Stimulated activated naive CD8-positive, alpha-beta T cell treated with anti-CD3 and anti-CD28 coated beads, Interleukin-15, amount 100 ng/mL, for 72 hours (primary cell): ENCODE measurements around the gene KRTAP5-4.
A peak's percentile ranks its signal among the peaks of the same experiment; 100 is the strongest.
"Not testable (repeated sequence)": the region's sequence is repeated elsewhere in the genome, so short reads cannot be mapped to it uniquely, and the experiment has no call there.

Experiments used
- ATAC-seq: fragments of 150-1000 bp; cut with Tn5 transposase; 2 replicates; pipeline ENCODE4 v1.10.0; 2021; ENCODE audit warnings: mild to moderate bottlenecking, moderate library complexity
- DNase-seq, 2 donors: peaks; one replicate each; pipeline ENCODE4 v3.0.0; 2021 to 2022
- H3K27ac Mint-ChIP-seq, 2 donors: one replicate each; pipeline ENCODE4 v1.8.0; 2022; ENCODE audit warnings: mild to moderate bottlenecking in 2 of 2, mixed read lengths in 2 of 2, moderate library complexity in 2 of 2
- H3K27me3 Mint-ChIP-seq: one replicate; pipeline ENCODE4 v1.8.0; 2022; ENCODE audit warnings: mixed read lengths
- H3K4me1 Mint-ChIP-seq: one replicate; pipeline ENCODE4 v1.8.0; 2022; ENCODE audit warnings: mild to moderate bottlenecking, mixed read lengths
- H3K4me3 Mint-ChIP-seq, 2 donors: one replicate each; pipeline ENCODE4 v1.8.0; 2022; ENCODE audit warnings: mild to moderate bottlenecking in 2 of 2, mixed read lengths in 2 of 2, moderate library complexity in 1 of 2
- H3K9me3 Mint-ChIP-seq, 2 donors: one replicate each; pipeline ENCODE4 v1.8.0; 2022; ENCODE audit warnings: mixed read lengths in 2 of 2

KRTAP5-4 gene, protein sequence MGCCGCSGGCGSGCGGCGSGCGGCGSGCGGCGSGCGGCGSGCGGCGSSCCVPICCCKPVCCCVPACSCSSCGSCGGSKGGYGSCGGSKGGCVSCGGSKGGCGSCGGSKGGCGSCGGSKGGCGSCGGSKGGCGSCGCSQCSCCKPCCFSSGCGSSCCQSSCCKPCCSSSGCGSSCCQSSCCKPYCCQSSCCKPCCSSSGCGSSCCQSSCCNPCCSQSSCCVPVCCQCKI

DNA sequence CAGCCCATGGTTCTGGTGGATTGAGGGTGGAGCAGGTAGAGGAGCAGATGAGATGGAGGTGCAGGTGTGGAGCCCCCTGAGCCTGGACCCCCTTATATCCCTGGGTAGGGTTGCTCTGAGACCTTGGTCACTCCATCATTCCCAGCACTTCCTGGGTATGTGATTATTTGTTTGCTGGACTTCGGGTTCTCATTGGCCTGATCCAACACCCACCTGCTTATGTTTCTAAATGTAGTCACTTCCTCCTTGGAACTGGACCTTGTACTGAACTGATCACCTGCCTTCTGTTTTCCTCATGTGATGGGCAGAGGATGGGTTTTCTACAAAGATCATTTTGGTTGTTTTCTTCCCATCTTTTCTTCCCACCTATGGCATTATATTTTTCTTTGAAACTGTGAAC, at the start of gene KRTAP5-4:
KRTAP5-4 (minus strand) TSS at position 53 of the 400 bp plus-strand sequence; CDS start at position 8, 45 bp downstream.
- Mint-ChIP-seq H3K27ac (no peak within 1 kb of the TSS), H3K27me3 (peaks cover 44% of the 10 kb centered on the region), H3K4me3 (no peak within 1 kb of the TSS), H3K4me1 (peaks cover 6% of the 10 kb centered on the region), H3K9me3 (no peaks in the 10 kb centered on the region)
- DNase-seq (no peak), ATAC-seq (no peak)

DNA sequence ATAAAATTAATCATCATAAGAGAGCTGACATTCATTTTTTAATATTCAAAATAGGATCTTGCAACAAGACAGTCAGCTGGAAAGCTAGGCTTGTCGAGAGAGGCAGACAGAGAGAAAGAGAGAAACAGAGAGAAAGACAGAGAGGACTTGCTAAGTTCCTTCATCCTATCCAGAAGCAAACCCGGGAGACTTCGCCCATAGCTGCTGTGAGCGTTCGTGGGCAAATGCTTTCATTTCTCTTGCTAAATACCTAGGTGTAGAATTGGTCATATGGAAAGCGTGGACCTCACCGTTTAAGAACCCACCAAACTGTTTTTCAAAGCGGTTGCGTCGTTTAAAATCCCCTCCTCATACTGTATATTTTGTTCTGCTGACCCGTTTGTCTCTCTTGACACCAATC, 49.7 kb upstream of the KRTAP5-4 start:
- no peaks in the 10 kb centered on the region for H3K9me3 Mint-ChIP-seq
- no peak overlapping the region for H3K4me3 Mint-ChIP-seq
- H3K27me3 Mint-ChIP-seq, result peaks cover 82% of the 10 kb centered on the region
- ATAC-seq (no peak), DNase-seq (no peak)
- peaks cover 18% of the 10 kb centered on the region for H3K4me1 Mint-ChIP-seq
- H3K27ac Mint-ChIP-seq, result no peak overlapping the region

DNA sequence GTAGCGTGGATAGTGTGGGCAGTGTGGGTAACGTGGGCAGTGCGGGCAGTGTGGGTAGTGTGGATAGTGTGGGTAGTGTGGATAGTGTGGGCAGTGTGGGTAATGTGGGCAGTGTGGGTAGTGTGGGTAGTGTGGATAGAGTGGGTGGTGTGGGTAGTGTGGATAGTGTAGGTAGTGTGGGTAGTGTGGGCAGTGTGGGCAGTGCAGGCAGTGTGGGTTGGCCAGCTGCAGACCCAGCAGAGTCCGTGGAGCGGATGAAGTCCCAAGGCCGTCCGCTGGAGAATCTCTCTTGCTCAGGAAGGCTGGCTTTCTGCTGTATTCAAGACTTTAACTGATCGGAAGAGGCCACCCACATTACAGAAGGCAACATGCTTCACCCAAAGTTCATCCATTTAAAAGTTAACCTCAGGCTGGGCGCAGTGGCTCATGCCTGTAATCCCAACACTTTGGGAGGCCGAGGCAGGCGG, 49.0 kb upstream of the KRTAP5-4 start:
- no peak overlapping the region for H3K4me3 Mint-ChIP-seq
- ATAC-seq (no peak), DNase-seq (no peak)
- H3K27ac Mint-ChIP-seq, result peak overlapping the region in 1 of 2 donors; percentile 30
- peaks cover 18% of the 10 kb centered on the region for H3K4me1 Mint-ChIP-seq
- H3K27me3 Mint-ChIP-seq, result peaks cover 75% of the 10 kb centered on the region
- no peaks in the 10 kb centered on the region for H3K9me3 Mint-ChIP-seq

DNA sequence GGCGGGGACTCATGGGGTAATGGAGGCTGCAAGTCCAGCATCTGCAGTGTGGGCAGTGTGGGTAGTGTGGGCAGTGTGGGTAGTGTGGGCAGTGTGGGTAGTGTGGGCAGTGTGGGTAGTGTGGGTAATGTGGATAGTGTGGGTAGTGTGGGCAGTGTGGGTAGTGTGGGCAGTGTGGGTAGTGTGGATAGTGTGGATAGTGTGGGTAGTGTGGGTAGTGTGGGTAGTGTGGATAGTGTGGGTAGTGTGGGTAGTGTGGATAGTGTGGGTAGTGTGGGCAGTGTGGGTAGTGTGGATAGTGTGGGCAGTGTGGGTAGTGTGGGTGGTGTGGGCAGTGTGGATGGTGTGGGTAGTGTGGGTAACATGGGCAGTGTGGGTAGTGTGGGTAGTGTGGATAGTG, 48.5 kb upstream of the KRTAP5-4 start:
- H3K4me1 Mint-ChIP-seq, result peaks cover 18% of the 10 kb centered on the region
- DNase-seq, H3K9me3 Mint-ChIP-seq, ATAC-seq: not testable (repeated sequence)
- H3K4me3 Mint-ChIP-seq, result peak overlapping the region in 1 of 2 donors; percentile 44
- peaks cover 70% of the 10 kb centered on the region for H3K27me3 Mint-ChIP-seq
- peak overlapping the region in 1 of 2 donors; percentile 94 for H3K27ac Mint-ChIP-seq

DNA sequence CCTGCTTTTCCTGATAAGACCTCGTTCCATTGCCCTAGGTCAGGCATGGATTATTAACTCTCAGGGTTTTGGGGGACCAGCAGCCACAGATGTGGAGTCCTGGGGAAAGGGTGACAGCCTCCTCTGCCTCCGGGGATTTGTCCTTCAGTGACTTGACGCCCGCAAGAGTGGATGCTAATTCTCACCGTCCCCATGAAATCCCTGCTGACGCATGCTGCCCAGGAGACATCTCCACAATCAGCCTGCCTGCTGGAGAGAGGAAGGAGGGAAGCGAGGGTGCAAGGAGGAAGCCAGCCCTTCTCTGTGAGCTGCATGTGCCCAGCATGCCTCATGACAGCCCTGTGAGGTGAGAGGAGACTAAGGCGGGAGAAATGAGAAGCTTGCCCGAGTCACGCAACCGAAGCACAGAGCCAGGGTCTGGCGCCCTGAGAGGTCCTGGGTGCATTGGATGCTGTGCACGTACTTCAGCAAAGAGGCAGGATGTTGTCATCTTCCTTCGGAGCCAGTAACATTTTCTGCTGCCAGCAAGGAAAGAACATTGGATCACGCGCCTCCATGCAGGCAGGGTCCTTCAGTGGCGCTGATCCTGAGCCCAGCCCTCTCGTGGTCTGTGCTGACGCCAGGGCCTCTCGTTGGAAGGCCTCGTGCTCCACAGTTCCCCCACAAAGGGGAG, 47.7 kb upstream of the KRTAP5-4 start:
- no peaks in the 10 kb centered on the region for H3K9me3 Mint-ChIP-seq
- no peak overlapping the region for H3K4me3 Mint-ChIP-seq
- peaks cover 18% of the 10 kb centered on the region for H3K4me1 Mint-ChIP-seq
- H3K27me3 Mint-ChIP-seq, result peaks cover 63% of the 10 kb centered on the region
- peak overlapping the region in 1 of 2 donors; percentile 94 for H3K27ac Mint-ChIP-seq
- no peak for ATAC-seq
- DNase-seq, result no peak

DNA sequence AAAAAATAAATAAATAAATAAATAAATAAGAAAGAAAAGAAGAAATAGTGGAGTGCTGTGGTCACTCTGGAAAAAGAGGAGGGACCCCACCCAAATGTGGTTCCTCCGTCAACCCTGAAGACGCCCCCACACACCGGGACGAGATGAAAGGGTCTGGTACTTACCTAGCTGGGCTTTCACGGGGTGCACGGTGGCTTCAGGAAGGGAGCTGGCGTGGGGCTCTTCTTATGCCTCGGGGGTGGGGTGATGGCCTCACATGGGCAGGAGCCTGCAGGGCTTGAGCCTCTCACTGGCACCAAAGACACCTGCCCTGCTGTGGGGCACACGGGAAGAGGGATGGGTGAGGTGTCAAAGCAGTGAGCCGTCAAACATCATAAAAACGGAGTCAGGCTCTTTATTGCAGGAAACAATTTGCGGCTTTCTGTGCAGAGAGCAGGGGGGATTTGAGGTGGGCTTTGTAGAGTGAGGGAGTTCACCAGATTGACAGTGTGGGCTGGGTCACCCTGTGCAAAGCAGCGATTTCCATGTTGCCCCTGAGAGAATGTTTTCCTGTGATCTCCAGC, 47.1 kb upstream of the KRTAP5-4 start:
- H3K9me3 Mint-ChIP-seq, result no peaks in the 10 kb centered on the region
- ATAC-seq (no peak), DNase-seq (no peak)
- no peak overlapping the region for H3K27ac Mint-ChIP-seq
- H3K27me3 Mint-ChIP-seq, result peaks cover 56% of the 10 kb centered on the region
- H3K4me1 Mint-ChIP-seq, result peaks cover 18% of the 10 kb centered on the region
- no peak overlapping the region for H3K4me3 Mint-ChIP-seq

DNA sequence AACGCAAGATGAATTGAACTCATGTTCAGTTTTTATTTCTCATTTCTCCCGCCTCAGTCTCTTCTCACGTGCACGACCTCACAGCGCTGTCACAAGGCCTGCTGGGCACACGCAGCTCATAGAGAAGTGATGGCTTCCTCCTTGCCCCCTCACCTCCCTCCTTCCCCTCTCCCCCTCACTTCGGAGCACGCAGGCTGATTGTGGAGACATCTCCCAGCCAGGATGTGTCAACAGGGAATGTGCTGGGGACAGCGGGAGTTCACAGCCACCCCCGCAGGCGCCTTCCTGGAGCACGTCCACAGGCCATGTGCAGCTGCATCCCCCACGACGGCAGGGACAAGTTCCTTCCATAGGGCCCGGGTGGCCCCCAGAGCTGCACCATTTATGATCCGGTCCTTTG, 46.0 kb upstream of the KRTAP5-4 start:
- Mint-ChIP-seq H3K4me1 (peaks cover 18% of the 10 kb centered on the region), H3K4me3 (no peak overlapping the region), H3K27me3 (peaks cover 45% of the 10 kb centered on the region), H3K27ac (no peak overlapping the region), H3K9me3 (no peaks in the 10 kb centered on the region)
- no peak for DNase-seq
- ATAC-seq, result no peak

DNA sequence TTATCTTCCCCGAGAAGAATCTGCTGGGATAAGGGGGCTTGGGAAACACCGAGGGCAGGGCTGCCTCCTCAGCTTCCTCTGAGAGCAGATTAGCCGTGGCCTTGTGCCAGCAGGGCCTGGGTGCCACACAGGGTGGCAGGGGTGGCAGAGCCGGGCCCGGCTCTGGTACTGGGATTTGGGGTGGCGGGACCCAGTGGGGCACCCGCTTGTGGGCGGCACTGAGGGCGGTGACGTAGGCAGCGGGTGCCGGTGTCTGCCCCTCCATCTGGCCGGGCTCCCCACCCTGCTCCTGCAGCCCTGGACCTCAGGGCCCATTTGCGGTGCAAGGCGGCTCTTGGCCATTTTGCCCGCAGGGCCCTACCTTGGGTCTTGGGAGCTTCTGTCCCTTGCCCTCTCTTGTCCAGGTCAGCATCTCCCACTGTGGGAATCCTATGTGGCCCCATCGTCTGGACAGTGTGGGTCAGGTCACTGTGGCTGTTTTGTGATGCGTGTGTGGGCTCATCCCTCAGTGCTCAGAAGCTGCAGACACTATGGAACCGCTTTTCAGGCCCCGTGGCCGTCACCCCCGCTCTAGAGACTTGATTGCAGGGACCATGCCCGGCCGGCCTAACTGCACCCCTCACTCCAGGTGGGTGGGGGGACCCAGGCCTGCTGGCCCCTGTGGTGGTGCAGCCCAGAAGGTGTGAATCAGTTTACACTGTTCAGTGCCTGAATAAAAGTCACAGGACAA, 45.3 kb upstream of the KRTAP5-4 start:
- Mint-ChIP-seq H3K4me3 (no peak overlapping the region), H3K27me3 (peaks cover 45% of the 10 kb centered on the region)

DNA sequence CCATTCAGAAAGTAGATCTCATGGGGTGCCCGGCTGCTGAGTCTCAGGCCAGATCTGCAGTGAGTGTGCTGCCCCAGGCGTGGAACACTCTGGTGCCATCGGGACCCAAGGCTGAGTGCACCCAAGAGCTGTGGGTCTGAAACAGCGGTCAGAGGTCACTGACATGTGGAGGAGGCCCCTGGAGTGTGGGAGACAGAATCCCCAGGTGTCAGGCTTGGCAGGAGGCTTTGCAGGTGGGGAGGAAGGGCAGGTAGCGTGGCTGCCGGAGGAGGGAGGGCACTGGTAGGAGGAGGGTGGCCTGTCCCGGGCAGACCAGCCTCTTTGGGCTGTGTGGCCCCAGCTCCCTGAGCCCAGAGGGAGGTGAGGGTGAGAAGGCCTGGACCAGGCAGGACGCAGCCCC, 43.4 kb upstream of the KRTAP5-4 start:
- no peaks in the 10 kb centered on the region for H3K9me3 Mint-ChIP-seq
- ATAC-seq, result no peak
- peaks cover 24% of the 10 kb centered on the region for H3K4me1 Mint-ChIP-seq
- peaks cover 51% of the 10 kb centered on the region for H3K27me3 Mint-ChIP-seq
- no peak overlapping the region for H3K4me3 Mint-ChIP-seq
- H3K27ac Mint-ChIP-seq, result no peak overlapping the region
- no peak for DNase-seq

More for the DNA sequence above, 45.3 kb upstream of the KRTAP5-4 start:
- H3K9me3 Mint-ChIP-seq, result no peaks in the 10 kb centered on the region
- peaks cover 18% of the 10 kb centered on the region for H3K4me1 Mint-ChIP-seq
- no peak for DNase-seq
- no peak overlapping the region for H3K27ac Mint-ChIP-seq
- peak; percentile 53 for ATAC-seq

DNA sequence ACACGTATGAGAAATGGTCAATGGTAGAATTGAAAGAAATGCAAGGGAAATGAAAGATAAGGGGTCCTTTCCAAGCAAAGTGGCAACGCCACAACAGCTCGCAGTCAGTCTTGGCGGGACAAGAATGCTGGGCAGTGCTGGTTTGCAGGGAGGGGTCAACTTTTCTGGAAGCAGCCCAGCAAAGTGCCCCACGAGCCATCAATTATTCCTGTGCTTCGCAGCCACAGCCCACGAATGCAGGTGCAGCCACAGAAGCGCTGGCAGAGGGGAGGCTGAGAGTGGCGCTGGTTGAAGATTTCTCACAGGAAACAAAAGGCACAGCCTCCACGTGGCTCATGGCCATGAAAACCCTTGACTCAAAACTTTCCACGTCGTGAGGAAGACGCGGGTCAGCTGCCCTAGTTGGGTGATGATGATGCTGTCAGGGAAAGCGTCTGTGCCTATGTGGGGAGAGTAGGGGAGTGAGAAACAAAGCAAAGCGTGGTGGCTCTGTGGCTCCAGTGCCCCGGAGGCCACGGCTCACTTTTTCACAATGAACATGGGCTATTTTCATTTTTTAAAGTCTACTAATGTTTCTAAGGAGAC, 40.9 kb upstream of the KRTAP5-4 start:
- H3K27me3 Mint-ChIP-seq, result peaks cover 48% of the 10 kb centered on the region
- not testable (repeated sequence) for ATAC-seq, H3K4me1 Mint-ChIP-seq, H3K4me3 Mint-ChIP-seq, H3K9me3 Mint-ChIP-seq, H3K27ac Mint-ChIP-seq, DNase-seq

DNA sequence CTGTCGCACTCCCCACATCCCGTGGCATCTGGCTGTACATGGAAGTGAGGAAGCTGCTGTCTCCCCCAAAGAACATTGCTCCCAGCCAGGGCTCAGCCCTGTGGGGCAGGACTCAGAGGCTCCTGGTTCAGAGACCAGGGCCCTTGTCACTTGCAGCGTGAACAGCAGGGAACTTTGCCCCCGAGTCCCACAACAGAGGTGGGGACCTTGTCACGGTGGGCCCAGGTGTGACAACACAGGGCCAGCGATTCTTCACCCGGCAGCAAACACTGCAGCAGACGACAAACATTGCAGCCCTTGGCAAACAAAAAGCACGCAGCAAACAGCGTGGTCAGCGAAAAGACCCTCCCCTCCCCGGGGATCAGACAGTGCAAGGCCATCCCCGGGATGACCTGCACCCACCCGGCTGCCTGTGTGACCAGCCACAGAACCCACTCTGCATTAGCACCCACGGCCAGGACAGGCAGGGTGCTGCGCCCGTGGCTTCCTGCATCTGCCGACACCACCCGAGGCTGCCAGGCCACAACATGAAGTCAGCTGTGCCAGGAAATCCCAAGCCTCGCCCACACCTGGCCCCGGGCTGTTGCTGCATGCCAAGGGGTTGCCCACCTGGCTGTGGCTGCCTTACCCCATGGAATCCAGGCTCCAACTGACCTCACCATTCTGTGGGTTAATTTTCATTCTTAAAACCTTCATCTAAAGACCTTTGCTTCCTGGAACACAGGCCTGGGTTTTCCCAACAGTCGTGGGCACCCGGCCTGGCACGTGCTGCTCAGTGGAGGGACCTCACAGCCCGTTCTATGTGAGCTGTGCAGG, 39.7 kb upstream of the KRTAP5-4 start:
- H3K9me3 Mint-ChIP-seq, H3K27ac Mint-ChIP-seq, ATAC-seq, H3K4me1 Mint-ChIP-seq, DNase-seq, H3K4me3 Mint-ChIP-seq: not testable (repeated sequence)
- peaks cover 44% of the 10 kb centered on the region for H3K27me3 Mint-ChIP-seq

DNA sequence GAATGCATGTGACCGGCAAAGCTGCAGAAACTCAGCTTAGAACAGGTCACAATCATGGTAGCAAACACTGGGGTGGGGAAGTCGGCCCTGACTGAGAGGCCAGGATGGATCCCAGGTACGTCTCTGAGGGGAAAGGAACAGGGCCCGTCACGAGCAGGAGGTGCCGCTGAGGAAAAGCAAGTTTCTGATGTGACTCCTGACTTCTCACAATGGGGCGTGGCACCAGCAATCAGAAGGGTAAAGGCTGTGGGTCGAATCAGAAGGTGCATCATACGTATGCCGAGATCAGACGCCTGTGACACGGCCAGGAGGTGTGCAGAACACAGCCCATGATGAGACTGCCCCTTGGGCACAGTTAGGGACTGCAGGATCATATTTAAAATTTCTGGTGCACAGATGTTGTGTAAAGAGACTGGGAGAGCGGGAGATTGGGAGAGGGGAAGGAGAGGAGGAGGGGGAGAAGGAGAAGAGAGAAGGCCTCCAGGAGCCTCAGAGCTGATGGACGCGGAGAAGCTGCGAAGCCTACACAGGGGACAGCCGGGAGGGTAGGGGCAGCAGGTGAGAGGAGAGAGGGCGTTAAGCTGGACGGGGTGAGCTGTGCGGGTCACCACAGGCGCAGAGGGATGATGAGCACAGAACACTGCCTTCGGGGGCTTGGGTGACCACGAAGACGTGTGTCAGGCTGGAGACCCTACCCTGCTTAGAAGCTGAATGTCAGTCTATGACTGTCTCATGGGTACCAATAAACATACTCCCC, 38.4 kb upstream of the KRTAP5-4 start:
- Mint-ChIP-seq H3K4me3 (no peak overlapping the region), H3K27me3 (peaks cover 44% of the 10 kb centered on the region), H3K4me1 (peaks cover 6% of the 10 kb centered on the region), H3K9me3 (no peaks in the 10 kb centered on the region), H3K27ac (no peak overlapping the region)
- no peak for ATAC-seq
- no peak for DNase-seq

DNA sequence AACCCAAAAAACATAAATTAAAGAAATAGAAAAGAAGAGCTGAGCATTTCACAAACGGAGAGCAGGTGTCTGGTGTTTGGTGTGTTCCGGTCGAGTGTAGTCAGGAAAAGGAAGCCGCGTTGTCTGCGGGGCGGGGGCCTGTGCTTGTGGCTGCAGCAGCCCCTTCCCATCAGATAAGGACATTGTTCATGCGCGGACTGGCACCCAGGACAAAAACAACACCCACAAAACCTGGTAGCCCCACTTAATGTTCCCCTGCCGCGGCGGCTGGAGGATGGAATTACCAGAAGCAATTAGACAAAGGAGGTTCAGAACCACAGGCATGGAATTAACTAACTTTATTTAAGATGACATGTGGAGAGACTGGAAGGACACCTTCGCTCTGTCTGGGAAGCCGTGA, 37.6 kb upstream of the KRTAP5-4 start:
- H3K4me1 Mint-ChIP-seq, result peaks cover 6% of the 10 kb centered on the region
- H3K9me3 Mint-ChIP-seq, result no peaks in the 10 kb centered on the region
- no peak overlapping the region for H3K27ac Mint-ChIP-seq
- peaks cover 52% of the 10 kb centered on the region for H3K27me3 Mint-ChIP-seq
- no peak for DNase-seq
- no peak overlapping the region for H3K4me3 Mint-ChIP-seq
- no peak for ATAC-seq

DNA sequence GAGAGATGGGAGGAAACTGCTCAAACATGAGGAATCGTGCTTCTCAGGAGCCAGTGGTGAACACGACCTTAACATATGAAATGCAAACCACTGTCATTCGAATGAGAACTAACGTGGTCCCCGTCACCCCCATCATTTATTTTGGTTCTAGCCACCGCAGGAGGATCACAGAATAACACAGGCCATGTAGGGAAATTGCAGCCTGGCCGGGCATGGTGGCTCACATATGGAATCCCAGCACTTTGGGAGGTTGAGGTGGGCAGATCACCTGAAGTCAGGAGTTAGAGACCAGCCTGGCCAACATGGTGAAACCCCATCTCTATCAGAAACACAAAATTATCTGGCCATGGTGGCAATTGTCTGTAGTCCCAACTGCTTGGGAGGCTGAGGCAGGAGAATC, 34.7 kb upstream of the KRTAP5-4 start:
- ATAC-seq, result no peak

More for the DNA sequence above, 34.7 kb upstream of the KRTAP5-4 start:
- peak overlapping the region in 1 of 2 donors; percentile 25 for H3K27ac Mint-ChIP-seq
- peaks cover under 1% of the 10 kb centered on the region for H3K4me1 Mint-ChIP-seq
- H3K4me3 Mint-ChIP-seq, result no peak overlapping the region
- peaks cover 43% of the 10 kb centered on the region for H3K27me3 Mint-ChIP-seq
- H3K9me3 Mint-ChIP-seq, result no peaks in the 10 kb centered on the region
- DNase-seq, result no peak
